HG03066 (cell line): ENCODE results near the gene LMOD1.
"Not testable (repeated sequence)": the region's sequence is repeated elsewhere in the genome, so short reads cannot be mapped to it uniquely, and the experiment has no call there.

Source experiments
- ATAC-seq: cut with Tn5 transposase; IDR thresholded peaks from one replicate; pipeline ENCODE4 v1.9.1; 2021; ENCODE audit warnings: low read depth; ENCODE audit not compliant: unreplicated experiment

Gene LMOD1

DNA sequence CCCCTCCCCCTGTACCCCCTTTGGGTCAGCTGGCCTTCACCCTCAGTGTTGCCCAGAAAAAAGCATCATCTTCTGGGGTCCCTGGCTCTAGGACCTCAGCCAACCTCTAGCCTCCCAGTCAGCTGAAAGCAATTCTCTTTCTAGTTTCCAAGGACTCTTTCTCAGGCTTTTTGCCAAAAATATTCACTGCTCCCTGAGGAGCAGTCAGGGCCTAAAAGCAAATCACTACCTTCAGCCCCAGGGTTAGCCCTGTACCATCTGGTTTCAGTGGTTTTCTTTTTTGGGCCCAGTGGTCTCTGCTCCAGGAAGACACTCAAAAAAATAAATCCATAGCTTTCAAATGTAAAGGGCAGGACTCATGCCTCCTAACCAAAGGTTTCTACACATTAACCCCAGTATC is 3.1 kb upstream of the LMOD1 start:
- no peak for ATAC-seq

DNA sequence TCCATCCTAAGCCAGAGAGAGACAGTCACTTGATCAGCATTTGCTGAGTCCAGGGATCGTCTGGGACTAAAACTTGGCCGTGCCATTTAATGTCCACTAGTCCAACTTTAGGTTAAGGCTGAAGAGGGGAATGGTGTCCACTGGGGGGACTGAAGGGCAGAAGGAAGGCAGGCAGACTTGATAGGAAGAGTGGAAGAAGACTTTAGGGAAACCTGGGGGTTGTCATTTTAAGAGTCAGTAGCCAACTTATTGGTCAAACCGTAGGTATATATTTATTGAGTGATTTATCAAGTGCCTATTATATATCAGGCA is 1.3 kb upstream of the LMOD1 start:
- ATAC-seq, result no peak

DNA sequence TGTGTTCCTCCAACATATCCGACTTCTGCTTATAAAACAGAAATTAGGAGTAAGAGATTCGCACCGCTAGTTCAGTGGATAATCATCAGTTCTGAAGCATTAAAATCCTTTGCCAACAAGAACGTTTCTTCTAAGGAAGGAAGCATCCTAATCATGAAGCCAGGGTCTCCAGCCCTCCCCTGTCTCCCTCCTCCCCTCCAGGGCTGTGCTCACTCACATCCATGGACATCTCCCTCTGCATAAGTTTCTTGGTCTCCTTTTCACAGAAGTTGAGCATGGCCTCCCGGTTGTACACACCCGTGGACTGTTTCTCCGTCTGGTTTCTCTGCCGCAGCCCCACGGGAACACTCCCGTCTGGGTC is 505 bp downstream of the LMOD1 start:
- ATAC-seq, result no peak

DNA sequence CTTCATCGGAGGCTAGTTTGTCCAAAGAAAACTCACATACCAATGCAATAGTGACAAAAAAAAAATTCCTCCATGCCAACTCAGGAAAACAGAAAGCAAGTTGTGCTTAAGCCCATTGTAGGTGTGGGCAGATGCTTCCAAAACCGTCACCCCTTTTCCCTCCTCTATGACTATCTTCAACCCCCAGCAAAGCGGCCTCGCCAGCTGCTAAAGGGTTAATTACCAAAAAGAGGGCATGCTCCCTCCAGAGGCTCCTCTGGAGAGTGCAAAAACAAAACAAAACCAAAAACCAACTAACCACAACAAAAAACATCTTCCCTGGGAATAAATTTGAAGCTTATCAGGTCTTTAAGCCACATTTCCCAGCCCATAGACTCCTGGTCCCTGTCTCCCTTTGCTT is 1.2 kb downstream of the LMOD1 start:
- ATAC-seq, result no peak

DNA sequence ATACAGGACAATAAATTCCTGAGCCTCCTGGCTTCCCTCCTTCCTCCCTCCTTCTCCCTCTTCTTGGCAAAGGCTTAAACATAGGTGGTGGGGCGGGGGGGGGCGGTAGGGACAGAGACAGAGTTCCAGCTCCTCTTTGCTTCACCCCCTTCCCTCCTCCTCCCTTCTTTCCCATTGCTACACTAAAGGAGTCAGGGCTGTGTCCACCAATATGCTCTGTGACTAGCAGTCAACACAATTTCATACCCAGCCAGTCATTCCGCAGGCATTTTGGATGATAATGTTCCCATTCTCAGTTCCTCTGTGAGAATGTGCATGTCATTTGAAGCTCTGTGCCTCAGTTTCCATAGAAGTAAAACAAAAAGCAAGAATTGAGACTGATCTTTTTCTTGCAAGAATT is 1.7 kb downstream of the LMOD1 start:
- ATAC-seq, result no peak

DNA sequence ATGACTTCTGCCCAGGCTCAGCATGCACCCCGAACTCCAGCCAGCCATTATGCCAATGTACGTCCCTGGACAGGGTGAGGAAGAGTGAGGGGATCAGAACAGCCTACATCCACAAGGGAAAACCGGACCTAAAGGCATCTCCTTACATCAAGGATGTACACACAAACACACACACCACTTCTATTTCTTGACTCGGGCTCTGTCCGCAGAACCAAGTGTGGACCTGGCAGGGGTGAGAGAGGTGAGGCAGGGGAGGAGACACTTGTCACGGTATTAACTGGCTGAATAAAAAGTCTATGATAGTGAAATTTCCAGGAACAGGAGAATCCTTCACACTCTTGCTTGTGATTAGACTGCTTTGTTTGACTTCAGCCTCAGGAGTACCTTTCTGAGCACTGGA is 2.3 kb downstream of the LMOD1 start:
- no peak for ATAC-seq

GRCh38 chr1:201942129-201942495 is 4.2 kb downstream of the LMOD1 start:
- no peak for ATAC-seq

- ATAC-seq, result no peak
These were observed 4.8 kb downstream of the LMOD1 start for GRCh38 chr1:201941420-201942128.

GRCh38 chr1:201940316-201940715 is 6.0 kb downstream of the LMOD1 start:
- not testable (repeated sequence) for ATAC-seq

- no peak for ATAC-seq
These were observed 6.8 kb downstream of the LMOD1 start for GRCh38 chr1:201939574-201939973.

- ATAC-seq, result no peak
These were observed 7.2 kb downstream of the LMOD1 start for GRCh38 chr1:201939148-201939547.

DNA sequence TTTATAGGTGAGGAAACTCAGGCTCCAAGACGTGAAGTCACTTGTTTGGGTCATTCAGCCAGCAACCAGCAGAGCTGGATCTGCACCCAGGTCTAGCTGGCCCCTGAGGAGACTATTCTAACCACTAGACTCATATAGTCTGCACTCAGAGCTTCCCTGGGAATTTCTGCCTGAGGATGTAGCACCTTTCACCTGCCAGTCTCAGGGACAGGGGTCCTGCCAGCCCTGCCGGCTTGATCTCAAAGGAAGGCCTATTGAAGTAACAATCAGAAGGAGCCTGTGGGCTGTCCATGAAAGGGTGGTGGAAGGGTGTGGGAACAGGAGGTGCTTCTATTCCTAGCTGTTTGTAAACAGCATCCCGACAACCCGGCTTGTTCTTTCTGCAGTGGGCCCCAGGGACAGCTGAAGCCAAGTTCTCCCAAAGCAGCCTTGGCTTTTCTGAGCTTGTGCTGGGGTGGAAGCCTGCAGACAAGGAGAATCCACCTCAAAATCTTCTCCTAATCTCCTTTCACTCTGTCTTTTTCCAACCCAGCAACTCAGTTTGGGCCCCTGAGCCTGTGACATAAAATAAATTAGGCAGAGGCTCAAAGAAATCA is 7.8 kb downstream of the LMOD1 start:
- no peak for ATAC-seq

DNA sequence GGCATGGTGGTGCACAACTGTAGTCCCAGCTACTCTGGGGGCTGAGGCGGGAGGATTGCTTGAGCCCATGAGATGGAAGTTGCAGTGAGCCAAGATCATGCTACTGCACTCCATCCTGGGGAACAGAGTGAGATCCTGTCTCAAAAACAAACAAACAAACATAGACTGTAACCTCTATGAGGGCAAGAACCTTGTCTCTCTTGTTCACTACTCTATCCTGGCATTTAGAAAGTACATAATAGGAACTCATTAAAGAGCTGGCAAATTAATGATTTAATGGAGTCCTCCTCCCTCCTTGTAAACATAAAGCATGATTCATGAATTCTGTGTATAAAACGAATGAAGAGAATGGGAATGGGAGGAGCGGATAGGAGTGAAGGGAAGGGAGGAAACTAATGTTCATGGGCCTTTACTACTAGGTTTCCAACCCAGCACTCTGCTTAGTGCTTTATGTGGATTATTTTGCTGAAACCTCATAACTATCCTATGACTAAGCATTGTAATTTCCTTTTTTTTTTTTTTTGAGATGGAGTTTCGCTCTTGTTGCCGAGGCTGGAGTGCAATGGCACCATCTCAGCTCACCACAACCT is 8.6 kb downstream of the LMOD1 start:
- no peak for ATAC-seq

- ATAC-seq, result no peak
These were observed 12.4 kb downstream of the LMOD1 start for GRCh38 chr1:201933840-201934430.

DNA sequence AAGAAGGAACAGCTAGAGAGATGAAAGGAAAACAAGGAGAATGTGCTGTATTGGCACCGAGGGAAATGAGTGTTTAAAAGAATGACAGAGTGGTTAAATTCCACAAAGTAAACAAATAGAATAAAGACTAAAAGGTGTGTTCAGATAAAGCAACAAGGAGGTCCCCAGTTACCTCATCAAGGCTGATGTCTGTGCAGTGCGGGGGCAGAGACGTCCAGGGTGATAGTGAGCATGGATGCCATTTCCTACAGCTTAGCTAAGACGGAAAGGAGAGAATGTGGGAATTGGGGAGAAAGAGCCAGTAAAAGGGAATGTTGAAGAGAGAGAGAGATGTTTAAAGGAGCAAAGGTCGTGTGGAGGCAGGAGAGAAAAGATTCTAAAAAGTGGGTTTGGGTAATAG is 15.5 kb downstream of the LMOD1 start:
- ATAC-seq, result no peak

DNA sequence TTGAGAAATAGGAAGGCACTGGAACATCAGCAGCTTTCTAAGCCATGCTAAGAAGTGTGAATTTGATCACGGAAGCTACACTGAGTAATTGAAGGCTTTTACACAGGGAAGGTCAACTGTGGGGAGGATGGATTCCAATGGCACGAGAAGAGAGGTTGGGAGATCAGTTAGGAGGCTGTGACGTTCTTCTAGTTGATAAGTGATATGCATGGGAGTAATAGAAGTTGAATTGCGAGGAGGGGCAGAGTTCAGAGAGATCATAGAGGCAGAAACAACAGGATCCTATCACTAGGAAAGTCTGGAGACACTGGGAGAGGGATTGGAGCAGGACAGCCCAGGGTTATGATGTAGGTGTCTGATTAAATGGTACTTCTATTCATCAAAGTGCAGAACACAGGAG is 16.2 kb downstream of the LMOD1 start:
- ATAC-seq, result no peak

GRCh38 chr1:201928266-201928665 is 18.1 kb downstream of the LMOD1 start:
- no peak for ATAC-seq

DNA sequence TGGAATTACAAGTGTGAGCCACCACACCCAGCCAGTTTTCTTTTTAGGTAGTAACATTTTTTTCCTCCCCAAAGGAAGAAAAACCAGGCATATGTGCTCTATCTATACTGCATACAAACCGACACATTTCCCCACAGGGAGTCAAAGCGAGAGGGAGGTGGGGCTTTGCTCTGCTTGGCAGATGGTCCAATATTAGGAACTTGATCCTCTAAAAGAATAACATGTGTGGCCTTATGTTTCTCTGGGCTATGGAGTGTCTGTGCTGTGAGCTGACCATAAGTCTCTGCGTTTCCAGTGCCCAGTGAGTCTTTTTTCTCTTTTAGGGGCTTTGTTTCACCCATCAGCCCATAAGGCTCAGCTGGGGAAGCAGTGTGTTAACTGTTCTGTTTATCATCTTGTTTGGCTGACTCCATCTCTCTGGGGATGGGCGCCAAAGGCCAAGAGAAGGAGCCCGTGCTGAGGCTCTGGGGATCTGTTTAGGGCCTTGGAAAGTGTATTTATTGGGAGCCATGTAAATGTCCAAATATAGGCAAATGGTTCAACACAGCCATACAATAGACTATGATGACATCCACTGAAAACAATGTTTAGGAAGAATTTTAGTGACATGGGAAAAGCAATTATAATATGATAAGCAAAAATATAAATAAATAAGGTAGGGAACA is 20.2 kb downstream of the LMOD1 start:
- ATAC-seq, result no peak

GRCh38 chr1:201925301-201925567 is 21.1 kb downstream of the LMOD1 start:
- no peak for ATAC-seq

GRCh38 chr1:201921952-201922558 is 24.3 kb downstream of the LMOD1 start:
- ATAC-seq, result no peak

DNA sequence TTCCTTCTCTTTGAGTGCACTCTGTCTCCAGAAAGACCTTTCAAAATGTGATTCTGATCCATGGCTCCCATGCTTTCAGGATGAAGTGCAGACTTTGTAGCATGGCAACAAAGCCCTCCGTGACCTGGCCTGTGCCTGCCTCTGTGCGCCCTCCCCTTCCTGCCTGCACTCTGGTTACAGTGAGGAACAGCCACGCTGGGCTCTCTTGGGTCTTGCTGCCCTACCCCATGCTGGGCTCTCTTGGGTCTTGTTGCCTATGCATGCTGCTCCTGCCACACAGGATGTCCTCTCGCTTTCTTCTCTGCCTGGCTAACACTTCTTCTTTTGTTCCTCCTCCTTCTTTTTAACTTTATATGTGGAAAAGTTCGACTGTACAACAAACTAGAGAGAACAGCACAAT is 28.0 kb downstream of the LMOD1 start:
- no peak for ATAC-seq
